ENCODE measurements around the gene VWDE.

The VWDE gene

DNA sequence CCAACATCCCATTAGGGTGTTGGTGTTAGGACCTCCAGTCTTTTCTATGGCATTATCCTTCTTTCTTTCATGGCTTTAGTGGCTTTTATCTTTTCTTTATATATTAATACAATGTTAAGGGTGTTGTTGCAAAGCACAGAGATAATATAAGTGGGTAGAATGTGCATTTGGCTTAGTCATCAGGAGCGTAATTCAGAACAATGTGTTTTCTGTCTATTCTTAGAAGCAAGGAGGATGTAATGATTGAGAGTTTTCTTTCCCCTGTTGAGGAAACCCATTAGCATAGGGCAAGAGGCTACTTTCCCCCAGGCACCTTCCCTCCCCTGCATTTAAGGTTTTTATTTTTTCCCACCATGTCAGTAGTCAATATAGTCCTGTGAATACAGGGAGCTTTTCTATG lies 112.9 kb downstream of the VWDE start:
- no peaks in the 10 kb centered on the region for H3K79me2 ChIP-seq (ENCODE audit: low read length)
- H3K36me3 ChIP-seq (replicated peaks; ENCODE audit: insufficient read depth, low read length) = no peaks in the 10 kb centered on the region
- no peaks in the 10 kb centered on the region for H4K20me1 ChIP-seq (ENCODE audit: insufficient read depth, low read length)
- no peak overlapping the region for H3K4me3 ChIP-seq (ENCODE audit: low read length)
- no peak overlapping the region for H3K9ac ChIP-seq (ENCODE audit: low read length)
- no peaks in the 10 kb centered on the region for H3K9me3 ChIP-seq (replicated peaks; ENCODE audit: insufficient read depth, low read length)
- no peaks in the 10 kb centered on the region for H3K4me1 ChIP-seq (ENCODE audit: low read length)
- no peak for DNase-seq
- no peaks in the 10 kb centered on the region for H3K27me3 ChIP-seq (replicated peaks; ENCODE audit: insufficient read depth, low read length)
- no peak for TF ChIP-seq EZH2 (optimal IDR thresholded peaks at IDR 0.05; ENCODE audit: low read depth, low read length)
- TF ChIP-seq, protein P1, sequence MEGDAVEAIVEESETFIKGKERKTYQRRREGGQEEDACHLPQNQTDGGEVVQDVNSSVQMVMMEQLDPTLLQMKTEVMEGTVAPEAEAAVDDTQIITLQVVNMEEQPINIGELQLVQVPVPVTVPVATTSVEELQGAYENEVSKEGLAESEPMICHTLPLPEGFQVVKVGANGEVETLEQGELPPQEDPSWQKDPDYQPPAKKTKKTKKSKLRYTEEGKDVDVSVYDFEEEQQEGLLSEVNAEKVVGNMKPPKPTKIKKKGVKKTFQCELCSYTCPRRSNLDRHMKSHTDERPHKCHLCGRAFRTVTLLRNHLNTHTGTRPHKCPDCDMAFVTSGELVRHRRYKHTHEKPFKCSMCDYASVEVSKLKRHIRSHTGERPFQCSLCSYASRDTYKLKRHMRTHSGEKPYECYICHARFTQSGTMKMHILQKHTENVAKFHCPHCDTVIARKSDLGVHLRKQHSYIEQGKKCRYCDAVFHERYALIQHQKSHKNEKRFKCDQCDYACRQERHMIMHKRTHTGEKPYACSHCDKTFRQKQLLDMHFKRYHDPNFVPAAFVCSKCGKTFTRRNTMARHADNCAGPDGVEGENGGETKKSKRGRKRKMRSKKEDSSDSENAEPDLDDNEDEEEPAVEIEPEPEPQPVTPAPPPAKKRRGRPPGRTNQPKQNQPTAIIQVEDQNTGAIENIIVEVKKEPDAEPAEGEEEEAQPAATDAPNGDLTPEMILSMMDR (IDR thresholded peaks at IDR 0.05; ENCODE audit: low read length) = no peak
- TF ChIP-seq EZH2phosphoT487 (IDR thresholded peaks at IDR 0.05; ENCODE audit: low read length) = no peak
- no peak overlapping the region for H3K27ac ChIP-seq (ENCODE audit: low read length)
- no peak overlapping the region for H3K4me2 ChIP-seq (ENCODE audit: low read depth, low read length)
- H2AFZ ChIP-seq (ENCODE audit: low read length) = no peak overlapping the region
- no peaks in the 10 kb centered on the region for H3K9me2 ChIP-seq (replicated peaks; ENCODE audit: insufficient read depth, low read length)
- H3F3A ChIP-seq (ENCODE audit: insufficient read depth, low read length) = no peaks in the 10 kb centered on the region

DNA sequence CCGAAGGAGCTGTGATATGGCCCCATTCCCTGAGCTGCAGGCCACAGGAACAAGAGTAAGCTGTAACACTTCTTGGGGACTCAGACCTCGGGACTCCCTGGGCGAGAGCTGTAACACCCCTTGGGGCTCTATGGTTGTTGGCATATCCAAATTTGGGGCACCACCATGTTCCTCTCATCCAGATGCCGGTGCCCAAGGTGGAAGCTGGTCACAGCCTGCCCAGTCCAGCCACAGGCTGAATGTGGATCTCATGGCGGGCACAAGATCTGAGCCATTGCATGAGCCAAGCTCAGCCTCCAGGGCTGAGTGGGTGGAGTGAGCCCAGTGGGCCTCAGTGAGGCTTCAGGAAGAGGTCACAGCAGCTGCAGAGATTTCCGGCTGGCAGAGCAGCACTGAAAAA lies 113.7 kb downstream of the VWDE start:
- no peak overlapping the region for H3K4me3 ChIP-seq (ENCODE audit: low read length)
- no peaks in the 10 kb centered on the region for H3K27me3 ChIP-seq (replicated peaks; ENCODE audit: insufficient read depth, low read length)
- no peak overlapping the region for H3K9ac ChIP-seq (ENCODE audit: low read length)
- H3K4me2 ChIP-seq (ENCODE audit: low read depth, low read length) = no peak overlapping the region
- H4K20me1 ChIP-seq (ENCODE audit: insufficient read depth, low read length) = no peaks in the 10 kb centered on the region
- H3K9me2 ChIP-seq (replicated peaks; ENCODE audit: insufficient read depth, low read length) = no peaks in the 10 kb centered on the region
- no peak overlapping the region for H2AFZ ChIP-seq (ENCODE audit: low read length)
- no peaks in the 10 kb centered on the region for H3K79me2 ChIP-seq (ENCODE audit: low read length)
- no peaks in the 10 kb centered on the region for H3K9me3 ChIP-seq (replicated peaks; ENCODE audit: insufficient read depth, low read length)
- no peak for DNase-seq
- no peaks in the 10 kb centered on the region for H3K36me3 ChIP-seq (replicated peaks; ENCODE audit: insufficient read depth, low read length)
- H3F3A ChIP-seq (ENCODE audit: insufficient read depth, low read length) = no peaks in the 10 kb centered on the region
- no peaks in the 10 kb centered on the region for H3K4me1 ChIP-seq (ENCODE audit: low read length)
- H3K27ac ChIP-seq (ENCODE audit: low read length) = no peak overlapping the region
- TF ChIP-seq EZH2 (optimal IDR thresholded peaks at IDR 0.05; ENCODE audit: low read depth, low read length) (no peak), EZH2phosphoT487 (IDR thresholded peaks at IDR 0.05; ENCODE audit: low read length) (no peak)
- TF ChIP-seq, protein P1 (IDR thresholded peaks at IDR 0.05; ENCODE audit: low read length) = no peak

DNA sequence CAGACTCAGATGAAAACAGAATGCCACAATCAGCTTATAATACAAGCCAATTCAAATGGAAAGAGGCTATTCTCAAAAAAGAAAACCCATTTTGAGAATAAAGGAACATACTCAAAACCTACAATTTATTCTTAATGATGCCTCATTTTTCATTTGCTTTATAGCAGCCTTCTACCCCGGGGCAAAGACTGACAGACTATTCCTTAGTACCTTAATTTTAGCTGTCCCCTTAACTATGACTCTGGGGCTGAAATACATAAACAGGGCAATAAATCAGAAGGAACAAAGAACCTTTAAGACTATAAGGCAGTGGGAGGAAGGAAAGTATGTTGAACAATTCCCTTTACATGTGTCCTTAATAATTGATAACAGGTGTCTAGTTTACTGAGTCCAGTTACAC lies 115.8 kb downstream of the VWDE start:
- Histone ChIP-seq H2AFZ (ENCODE audit: low read length) (no peak overlapping the region), H3K4me1 (ENCODE audit: low read length) (no peaks in the 10 kb centered on the region), H3K36me3 (replicated peaks; ENCODE audit: insufficient read depth, low read length) (no peaks in the 10 kb centered on the region), H3K27me3 (replicated peaks; ENCODE audit: insufficient read depth, low read length) (no peaks in the 10 kb centered on the region), H3K79me2 (ENCODE audit: low read length) (no peaks in the 10 kb centered on the region), H3K4me2 (ENCODE audit: low read depth, low read length) (no peak overlapping the region), H3K9me3 (replicated peaks; ENCODE audit: insufficient read depth, low read length) (no peaks in the 10 kb centered on the region), H3K4me3 (ENCODE audit: low read length) (no peak overlapping the region), H4K20me1 (ENCODE audit: insufficient read depth, low read length) (no peaks in the 10 kb centered on the region), H3K27ac (ENCODE audit: low read length) (no peak overlapping the region), H3K9ac (ENCODE audit: low read length) (no peak overlapping the region), H3F3A (ENCODE audit: insufficient read depth, low read length) (no peaks in the 10 kb centered on the region), H3K9me2 (replicated peaks; ENCODE audit: insufficient read depth, low read length) (no peaks in the 10 kb centered on the region)
- no peak for DNase-seq
- no peak for TF ChIP-seq EZH2 (optimal IDR thresholded peaks at IDR 0.05; ENCODE audit: low read depth, low read length)
- TF ChIP-seq EZH2phosphoT487 (IDR thresholded peaks at IDR 0.05; ENCODE audit: low read length) = no peak
- TF ChIP-seq, protein P1 (IDR thresholded peaks at IDR 0.05; ENCODE audit: low read length) = no peak
